Natural killer cell (primary cell): ENCODE results near the gene IGSF23. TPM values are rescaled to one million over a fixed set of nuclear protein-coding genes. Genes with fewer than 3 reads are reported as not detected.

Source experiments
- ATAC-seq, 3 donors: fragments of 150-1000 bp in 2 of 3; fragments of 200-7000 bp in 1 of 3; cut with Tn5 transposase; 1 replicate in 1 of 3; 2 replicates in 2 of 3; pipeline ENCODE4 v1.10.0; 2021; ENCODE audit warnings: mild to moderate bottlenecking in 2 of 3, moderate library complexity in 2 of 3
- DNase-seq, 2 donors: peaks; one replicate each; pipeline versions ENCODE4 v3.0.0 to v3.0.0-alpha.2; 2013 to 2021; ENCODE audit warnings: mixed read lengths in 1 of 2
- H3K27ac ChIP-seq: one replicate; pipeline ENCODE4 v1.5.1; 2013; ENCODE audit warnings: mild to moderate bottlenecking, low read length
- H3K27me3 ChIP-seq: one replicate; pipeline ENCODE4 v1.6.1; 2013; ENCODE audit warnings: low read length; ENCODE audit not compliant: control insufficient read depth, insufficient read depth
- H3K36me3 ChIP-seq: one replicate; pipeline ENCODE4 v1.6.1; 2013; ENCODE audit warnings: low read length; ENCODE audit not compliant: control insufficient read depth, insufficient read depth
- H3K4me1 ChIP-seq: one replicate; pipeline ENCODE4 v1.6.1; 2013; ENCODE audit warnings: low read length; ENCODE audit not compliant: control insufficient read depth, insufficient read depth
- H3K4me3 ChIP-seq: one replicate; pipeline ENCODE4 v1.5.1; 2013; ENCODE audit warnings: low read length
- H3K9me3 ChIP-seq: one replicate; pipeline ENCODE4 v1.6.1; 2013; ENCODE audit warnings: low read length; ENCODE audit not compliant: control insufficient read depth, insufficient read depth
- H3K27ac Mint-ChIP-seq, 2 donors: one replicate each; pipeline ENCODE4 v1.8.0; 2022; ENCODE audit warnings: mild to moderate bottlenecking in 2 of 2, mixed read lengths in 2 of 2, moderate library complexity in 1 of 2
- H3K27me3 Mint-ChIP-seq, 2 donors: one replicate each; pipeline ENCODE4 v1.8.0; 2022; ENCODE audit warnings: low read depth in 2 of 2, mixed read lengths in 2 of 2
- H3K36me3 Mint-ChIP-seq: one replicate; pipeline ENCODE4 v1.8.0; 2022; ENCODE audit warnings: mixed read lengths
- H3K4me1 Mint-ChIP-seq, 2 donors: one replicate each; pipeline ENCODE4 v1.8.0; 2022; ENCODE audit warnings: mixed read lengths in 2 of 2
- H3K4me3 Mint-ChIP-seq: one replicate; pipeline ENCODE4 v1.8.0; 2022; ENCODE audit warnings: mild to moderate bottlenecking, moderate library complexity, mixed read lengths
- H3K9me3 Mint-ChIP-seq, 2 donors: one replicate each; pipeline ENCODE4 v1.8.0; 2022; ENCODE audit warnings: mixed read lengths in 2 of 2
- WGBS: methylation state at CpG from one replicate; pipeline ENCODE4 v1.1.7; 2013; ENCODE audit warnings: missing lambda C conversion rate; ENCODE audit not compliant: insufficient coverage; 5-methylcytosine and 5-hydroxymethylcytosine counted together
- intact Hi-C: fragments of 100-400 bp; cut with micrococcal nuclease; formaldehyde crosslinking; loops from one replicate; pipeline ENCODE4 v1.14.2; 2022
- total RNA-seq, 4 donors: library from RNA; stranded (reverse); fragments of 120-200 nt in 1 of 4; gene quantifications; one replicate each; pipeline versions ENCODE4 v1.2.3 to v1.2.4, GENCODE V29; 2013 to 2022
- TF ChIP-seq, protein P1 (sequence below): fragments of 200-600 bp; IDR thresholded peaks from one replicate; pipeline ENCODE4 v1.8.0; 2022; ENCODE audit warnings: antibody characterized with exemption

The IGSF23 gene
- total RNA-seq, 3 donors from 2014 or later (not counting 1 experiment from before 2014, with no cell fraction given) = not detected

GRCh38 chr19:44575116-44575700 is 38.2 kb upstream of the IGSF23 start:
- no peaks in the 10 kb centered on the region for H3K4me1 ChIP-seq
- H3K9me3 ChIP-seq = no peaks in the 10 kb centered on the region
- WGBS = 93% methylated on average over 11 of the region's 11 CpGs
- no peaks in the 10 kb centered on the region for H3K36me3 Mint-ChIP-seq
- no peak overlapping the region for H3K4me3 ChIP-seq
- TF ChIP-seq, protein P1, sequence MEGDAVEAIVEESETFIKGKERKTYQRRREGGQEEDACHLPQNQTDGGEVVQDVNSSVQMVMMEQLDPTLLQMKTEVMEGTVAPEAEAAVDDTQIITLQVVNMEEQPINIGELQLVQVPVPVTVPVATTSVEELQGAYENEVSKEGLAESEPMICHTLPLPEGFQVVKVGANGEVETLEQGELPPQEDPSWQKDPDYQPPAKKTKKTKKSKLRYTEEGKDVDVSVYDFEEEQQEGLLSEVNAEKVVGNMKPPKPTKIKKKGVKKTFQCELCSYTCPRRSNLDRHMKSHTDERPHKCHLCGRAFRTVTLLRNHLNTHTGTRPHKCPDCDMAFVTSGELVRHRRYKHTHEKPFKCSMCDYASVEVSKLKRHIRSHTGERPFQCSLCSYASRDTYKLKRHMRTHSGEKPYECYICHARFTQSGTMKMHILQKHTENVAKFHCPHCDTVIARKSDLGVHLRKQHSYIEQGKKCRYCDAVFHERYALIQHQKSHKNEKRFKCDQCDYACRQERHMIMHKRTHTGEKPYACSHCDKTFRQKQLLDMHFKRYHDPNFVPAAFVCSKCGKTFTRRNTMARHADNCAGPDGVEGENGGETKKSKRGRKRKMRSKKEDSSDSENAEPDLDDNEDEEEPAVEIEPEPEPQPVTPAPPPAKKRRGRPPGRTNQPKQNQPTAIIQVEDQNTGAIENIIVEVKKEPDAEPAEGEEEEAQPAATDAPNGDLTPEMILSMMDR = no peak
- DNase-seq (no peak), ATAC-seq (no peak)
- intact Hi-C loops = no loop called here
- no peaks in the 10 kb centered on the region for H3K27me3 ChIP-seq
- peaks cover 0 to 7% of the 10 kb centered on the region in 2 donors for H3K4me1 Mint-ChIP-seq
- H3K27ac Mint-ChIP-seq = no peak overlapping the region
- H3K9me3 Mint-ChIP-seq = no peaks in the 10 kb centered on the region
- peaks cover 0 to 8% of the 10 kb centered on the region in 2 donors for H3K27me3 Mint-ChIP-seq
- H3K36me3 ChIP-seq = no peaks in the 10 kb centered on the region
- H3K27ac ChIP-seq = no peak overlapping the region
- no peak overlapping the region for H3K4me3 Mint-ChIP-seq

DNA sequence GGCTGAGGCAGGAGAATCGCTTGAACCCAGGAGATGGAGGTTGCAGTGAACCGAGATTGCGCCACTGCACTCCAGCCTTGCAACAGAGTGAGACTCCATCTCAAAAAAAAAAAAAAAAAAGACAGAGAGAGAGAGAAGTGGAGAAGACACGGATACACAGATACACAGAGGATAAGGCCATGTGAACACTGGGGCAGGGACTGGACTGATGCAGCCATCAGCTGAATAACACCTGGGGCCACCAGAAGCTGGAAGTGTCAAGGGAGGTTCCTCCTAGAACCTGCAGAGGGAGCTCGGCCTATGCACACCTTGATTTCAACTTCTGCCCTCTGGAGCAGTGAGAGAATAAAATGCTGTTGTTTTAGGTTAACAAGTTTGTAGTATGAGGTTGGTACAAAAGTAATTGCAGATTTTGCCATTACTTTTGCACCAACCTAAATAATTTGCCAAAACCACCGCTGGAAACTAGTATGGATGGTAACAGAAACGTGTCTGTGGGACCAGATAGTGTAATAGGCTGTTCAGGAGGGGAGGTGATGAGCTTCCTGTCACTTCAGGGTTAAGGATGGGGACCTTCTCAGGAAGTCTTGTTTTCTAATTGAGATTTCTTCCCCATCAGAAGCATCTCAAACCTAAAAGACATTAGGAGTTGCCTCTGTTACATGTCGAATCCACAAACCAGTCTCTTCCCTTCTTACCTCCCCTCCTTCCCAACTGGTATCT is 36.4 kb upstream of the IGSF23 start:
- no peaks in the 10 kb centered on the region for H3K9me3 Mint-ChIP-seq
- no peaks in the 10 kb centered on the region for H3K36me3 Mint-ChIP-seq
- H3K27me3 Mint-ChIP-seq = no peaks in the 10 kb centered on the region
- intact Hi-C loops = loop anchor here (1.0 kb wide), 1 partner anchor 80 kb away; no protein-coding TSS in a partner anchor
- no peaks in the 10 kb centered on the region for H3K4me1 ChIP-seq
- peak; percentile 57 to 80 (median 65) for ATAC-seq
- no peak overlapping the region for H3K27ac Mint-ChIP-seq
- no peak overlapping the region for H3K4me3 ChIP-seq
- H3K9me3 ChIP-seq = no peaks in the 10 kb centered on the region
- WGBS = 70% methylated on average over 8 of the region's 8 CpGs
- TF ChIP-seq, protein P1 = peak; percentile 29
- H3K27me3 ChIP-seq = no peaks in the 10 kb centered on the region
- no peak overlapping the region for H3K4me3 Mint-ChIP-seq
- no peaks in the 10 kb centered on the region for H3K4me1 Mint-ChIP-seq
- H3K36me3 ChIP-seq = no peaks in the 10 kb centered on the region
- no peak overlapping the region for H3K27ac ChIP-seq
- peak in 1 of 2 donors; percentile 46 for DNase-seq

- TF ChIP-seq, protein P1 = no peak
- Mint-ChIP-seq H3K4me3 (no peak overlapping the region), H3K9me3 (no peaks in the 10 kb centered on the region), H3K4me1 (no peaks in the 10 kb centered on the region), H3K36me3 (no peaks in the 10 kb centered on the region), H3K27ac (no peak overlapping the region), H3K27me3 (peaks cover 0 to 3% of the 10 kb centered on the region in 2 donors)
- Histone ChIP-seq H3K27me3 (no peaks in the 10 kb centered on the region), H3K4me3 (no peak overlapping the region), H3K4me1 (no peaks in the 10 kb centered on the region), H3K9me3 (no peaks in the 10 kb centered on the region), H3K27ac (no peak overlapping the region), H3K36me3 (no peaks in the 10 kb centered on the region)
- DNase-seq (no peak), ATAC-seq (no peak)
- WGBS = 100% methylated on average over 1 of the region's 1 CpG
- intact Hi-C loops = loop anchor here (1.0 kb wide), 1 partner anchor 80 kb away; no protein-coding TSS in a partner anchor
Measured at GRCh38 chr19:44577566-44577874, 35.8 kb upstream of the IGSF23 start.
